ENCODE measurements around the gene SPATA4.
"Not testable (repeated sequence)": the region's sequence is repeated elsewhere in the genome, so short reads cannot be mapped to it uniquely, and the experiment has no call there.

SPATA4 gene

GRCh38 chr4:176230836-176231235 lies 35.5 kb upstream of the SPATA4 start:
- ChIA-PET CTCF (interaction anchor here (1.0 kb wide), 1 partner anchor 80 kb away, joined by 4 read pairs; no protein-coding TSS in a partner anchor), POLR2A (ENCODE audit: low non-redundant PET) (no interaction called here)
- H3K27ac ChIP-seq = no peak overlapping the region
- TF ChIP-seq CTCF (conservative IDR thresholded peaks at IDR 0.05; ENCODE audit: low read depth) = no peak
- no peak for DNase-seq (ENCODE audit: low spot score)

GRCh38 chr4:176229645-176230044 lies 34.3 kb upstream of the SPATA4 start:
- no peak for TF ChIP-seq CTCF (conservative IDR thresholded peaks at IDR 0.05; ENCODE audit: low read depth)
- ChIA-PET CTCF (interaction anchor here (0.7 to 0.8 kb wide), 2 partner anchors 9 to 42 kb away, joined by 3 to 6 read pairs; no protein-coding TSS in a partner anchor), POLR2A (ENCODE audit: low non-redundant PET) (no interaction called here)
- H3K27ac ChIP-seq = no peak overlapping the region
- DNase-seq (ENCODE audit: low spot score) = no peak

- H3K27ac ChIP-seq = no peak overlapping the region
- no peak for TF ChIP-seq CTCF (conservative IDR thresholded peaks at IDR 0.05; ENCODE audit: low read depth)
- CTCF ChIA-PET = no interaction called here
- no peak for DNase-seq (ENCODE audit: low spot score)
- POLR2A ChIA-PET (ENCODE audit: low non-redundant PET) = no interaction called here
These were observed 31.4 kb upstream of the SPATA4 start for GRCh38 chr4:176226736-176227135.

GRCh38 chr4:176223561-176223960 lies 28.2 kb upstream of the SPATA4 start:
- no peak for DNase-seq (ENCODE audit: low spot score)
- CTCF ChIA-PET = no interaction called here
- POLR2A ChIA-PET (ENCODE audit: low non-redundant PET) = no interaction called here

GRCh38 chr4:176222149-176222548 lies 26.8 kb upstream of the SPATA4 start:
- CTCF ChIA-PET = interaction anchor here (0.6 kb wide), 1 partner anchor 23 kb away, joined by 4 read pairs; no protein-coding TSS in a partner anchor
- H3K27ac ChIP-seq = no peak overlapping the region
- POLR2A ChIA-PET (ENCODE audit: low non-redundant PET) = no interaction called here
- TF ChIP-seq CTCF (conservative IDR thresholded peaks at IDR 0.05; ENCODE audit: low read depth) = no peak
- no peak for DNase-seq (ENCODE audit: low spot score)

More at GRCh38 chr4:176223561-176223960, 28.2 kb upstream of the SPATA4 start:
- no peak for TF ChIP-seq CTCF (conservative IDR thresholded peaks at IDR 0.05; ENCODE audit: low read depth)
- no peak overlapping the region for H3K27ac ChIP-seq

- POLR2A ChIA-PET (ENCODE audit: low non-redundant PET) = no interaction called here
- no peak overlapping the region for H3K27ac ChIP-seq
- TF ChIP-seq CTCF (conservative IDR thresholded peaks at IDR 0.05; ENCODE audit: low read depth) = no peak
- no peak for DNase-seq (ENCODE audit: low spot score)
- CTCF ChIA-PET = interaction anchor here (0.8 kb wide), 1 partner anchor 19 kb away, joined by 4 read pairs; no protein-coding TSS in a partner anchor
These were observed 22.1 kb upstream of the SPATA4 start for GRCh38 chr4:176217510-176217909.

GRCh38 chr4:176212351-176212750 lies 17.0 kb upstream of the SPATA4 start:
- POLR2A ChIA-PET (ENCODE audit: low non-redundant PET); CTCF ChIA-PET: not testable (repeated sequence)

More at GRCh38 chr4:176212351-176212750, 17.0 kb upstream of the SPATA4 start:
- not testable (repeated sequence) for H3K27ac ChIP-seq; DNase-seq (ENCODE audit: low spot score)

All from RWPE1 (cell line).